Prostate gland (tissue), 2 donors: ENCODE data around the gene CDK16. TPM values are rescaled to one million over a fixed set of nuclear protein-coding genes. Genes with fewer than 3 reads are reported as not detected.

Experiments used
- DNase-seq: peaks from one replicate; pipeline ENCODE4 v3.0.0-alpha.2; 2019; ENCODE audit warnings: low spot score
- H3K27ac ChIP-seq, 2 donors: fragments of 200-600 bp; sonication (generic); 2 replicates each; pipeline ENCODE4 v1.5.1; 2017 to 2019
- H3K27me3 ChIP-seq: fragments of 200-600 bp; sonication (generic); replicated peaks from 2 replicates; pipeline ENCODE4 v1.5.1; 2019; ENCODE audit not compliant: insufficient read depth
- H3K36me3 ChIP-seq, 2 donors: fragments of 200-600 bp; sonication (generic); 1 replicate in 1 of 2; 2 replicates in 1 of 2; pipeline versions ENCODE4 v1.5.1 to v1.8.1; 2017 to 2019
- H3K4me1 ChIP-seq: fragments of 200-600 bp; sonication (generic); replicated peaks from 2 replicates; pipeline ENCODE4 v1.5.1; 2019
- H3K4me3 ChIP-seq, 2 donors: fragments of 200-600 bp; sonication (generic); 2 replicates each; pipeline ENCODE4 v1.5.1; 2017 to 2019
- H3K9me3 ChIP-seq: fragments of 200-600 bp; sonication (generic); 2 replicates; pipeline ENCODE4 v1.5.1; 2017
- CTCF ChIP-seq, 4 experiments: fragments of 200-600 bp in 2 of 4; fragments of 450-650 bp in 2 of 4; sonication (generic) in 2 of 4; IDR thresholded peaks; 1 replicate in 3 of 4; 2 replicates in 1 of 4; pipeline ENCODE4 v1.5.1; 2016 to 2019; ENCODE audit warnings: antibody characterized with exemption in 4 of 4, mild to moderate bottlenecking in 2 of 4, moderate library complexity in 2 of 4
- POLR2A ChIP-seq: fragments of 450-650 bp; IDR thresholded peaks from one replicate; pipeline ENCODE4 v1.6.1; 2016; ENCODE audit warnings: antibody characterized with exemption, mild to moderate bottlenecking
- POLR2AphosphoS5 ChIP-seq: sonication (generic); formaldehyde crosslinking; IDR thresholded peaks from one replicate; pipeline ENCODE4 v1.6.1; 2017; ENCODE audit warnings: antibody characterized with exemption
- WGBS: methylation state at CpG from one replicate; pipeline ENCODE4 v1.1.5; 2018; 5-methylcytosine and 5-hydroxymethylcytosine counted together
- intact Hi-C: fragments of 100-400 bp; cut with DNase I; formaldehyde crosslinking; loops from one replicate; pipeline ENCODE4 v1.14.2; 2022
- total RNA-seq, 2 donors: library from RNA; depleted of rRNA; stranded (reverse); fragments of >200 nt; gene quantifications; one replicate each; pipeline ENCODE4 v1.1.0, GENCODE V29; 2016

Gene CDK16
- total RNA-seq, 2 donors from 2014 or later: 63.5 to 173 TPM

- H3K4me3 ChIP-seq: no peak overlapping the region
- H3K36me3 ChIP-seq: no peaks in the 10 kb centered on the region
- intact Hi-C loops: no loop called here
- H3K27ac ChIP-seq: no peak overlapping the region
- DNase-seq: no peak
- H3K4me1 ChIP-seq: no peaks in the 10 kb centered on the region
- H3K9me3 ChIP-seq: no peaks in the 10 kb centered on the region
- 63% methylated on average over 2 of the region's 2 CpGs for WGBS
- TF ChIP-seq POLR2AphosphoS5 (no peak), POLR2A (no peak), CTCF (IDR thresholded peaks at IDR 0.05) (no peak)
- no peaks in the 10 kb centered on the region for H3K27me3 ChIP-seq
These were observed 53.5 kb downstream of the CDK16 start for GRCh38 chrX:47272013-47272408.

- WGBS: 93% methylated on average over 7 of the region's 7 CpGs
- DNase-seq: no peak
- TF ChIP-seq CTCF (IDR thresholded peaks at IDR 0.05) (no peak), POLR2A (no peak), POLR2AphosphoS5 (no peak)
These were observed 54.7 kb downstream of the CDK16 start for GRCh38 chrX:47273011-47273730.

GRCh38 chrX:47278691-47279090 is 60.2 kb downstream of the CDK16 start:
- no peak overlapping the region for H3K4me3 ChIP-seq
- H3K9me3 ChIP-seq: no peaks in the 10 kb centered on the region
- no peaks in the 10 kb centered on the region for H3K27me3 ChIP-seq
- TF ChIP-seq CTCF (IDR thresholded peaks at IDR 0.05): no peak
- TF ChIP-seq POLR2AphosphoS5: no peak
- no peak for TF ChIP-seq POLR2A
- 62% methylated on average over 2 of the region's 2 CpGs for WGBS
- H3K36me3 ChIP-seq: no peaks in the 10 kb centered on the region
- H3K27ac ChIP-seq: no peak overlapping the region
- no peak for DNase-seq
- intact Hi-C loops: no loop called here
- no peaks in the 10 kb centered on the region for H3K4me1 ChIP-seq

More at GRCh38 chrX:47273011-47273730, 54.7 kb downstream of the CDK16 start:
- Histone ChIP-seq H3K27ac (no peak overlapping the region), H3K36me3 (no peaks in the 10 kb centered on the region), H3K4me1 (no peaks in the 10 kb centered on the region), H3K27me3 (no peaks in the 10 kb centered on the region), H3K4me3 (no peak overlapping the region), H3K9me3 (no peaks in the 10 kb centered on the region)
- intact Hi-C loops: no loop called here

Other genes with a start within 250 kb of the CDK16 start
- 10 to 100 TPM in 1 of 2 donors, 1 to 10 TPM in 1; 3.6 to 10.5 TPM for gene RGN, start 140.2 kb upstream of the CDK16 start, total RNA-seq
- 100 to 1,000 TPM in 1 of 2 donors, 10 to 100 TPM in 1; 85.3 to 131 TPM for gene NDUFB11, start 74.0 kb upstream of the CDK16 start, total RNA-seq
- 10 to 100 TPM; 45.0 to 49.0 TPM for gene RBM10, start 73.5 kb upstream of the CDK16 start, total RNA-seq
- gene UBA1, start 24.9 kb upstream of the CDK16 start, total RNA-seq: 100 to 1,000 TPM; 185 to 286 TPM
- 100 to 1,000 TPM in 1 of 2 donors, 10 to 100 TPM in 1; 43.3 to 124 TPM for gene USP11, start 14.3 kb downstream of the CDK16 start, total RNA-seq
- 1 to 10 TPM in 1 of 2 donors, under 1 TPM in 1; 0.32 to 1.4 TPM for gene ZNF157, start 151.9 kb downstream of the CDK16 start, total RNA-seq